ENCODE measurements around the gene GPHN.
"Not testable (repeated sequence)": the region's sequence is repeated elsewhere in the genome, so short reads cannot be mapped to it uniquely, and the experiment has no call there.

GPHN gene

DNA sequence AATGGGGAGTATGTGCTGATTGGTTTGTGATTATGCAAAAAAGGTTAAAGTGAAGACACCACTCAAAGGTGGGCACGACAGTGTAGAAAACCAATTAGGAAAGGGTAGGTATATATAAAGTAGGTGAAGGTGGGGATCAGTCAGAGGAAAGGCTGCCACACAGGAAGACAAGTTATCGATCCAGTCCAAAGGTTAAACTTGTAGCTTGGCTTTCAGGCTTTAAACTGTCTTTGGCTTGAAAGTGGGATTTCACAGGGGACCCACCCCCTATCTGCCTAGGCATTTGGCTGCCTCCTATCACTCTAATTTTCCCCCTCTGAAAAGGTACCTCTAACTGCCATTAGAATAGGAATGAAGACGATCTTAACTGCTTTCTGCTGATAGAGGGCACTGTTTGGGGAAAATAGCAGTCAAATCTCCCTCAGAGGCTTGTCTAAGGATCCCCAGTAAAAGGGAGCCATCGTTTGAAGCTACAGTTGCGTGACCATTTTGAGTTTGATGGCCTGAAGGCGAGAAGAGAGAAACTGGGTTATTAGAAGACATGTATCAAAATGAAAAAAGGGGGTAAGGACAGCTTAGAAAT lies 250.2 kb downstream of the GPHN start:
- no peak overlapping the region for H3K4me3 ChIP-seq (ENCODE audit: low read depth, low read length)

DNA sequence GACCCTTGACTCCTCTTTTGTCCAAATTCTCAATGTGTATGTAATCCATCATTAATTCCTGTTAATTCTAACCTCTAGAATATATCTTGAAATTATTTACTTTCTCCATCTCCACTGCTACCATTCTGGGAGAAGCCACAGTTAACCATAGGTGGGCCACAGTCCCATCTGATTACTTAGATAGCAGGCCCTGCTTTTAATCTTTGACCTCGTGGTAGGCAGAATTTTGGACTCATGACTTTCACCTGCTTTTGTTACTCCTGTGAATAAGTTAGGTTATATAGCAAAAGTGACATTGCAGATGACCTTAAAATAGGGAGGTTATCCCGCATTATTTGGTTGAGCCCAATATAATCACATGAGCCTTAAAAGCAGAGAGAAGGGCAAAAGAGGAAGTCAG lies 264.2 kb downstream of the GPHN start:
- H3K4me3 ChIP-seq (ENCODE audit: low read depth, low read length): no peak overlapping the region

DNA sequence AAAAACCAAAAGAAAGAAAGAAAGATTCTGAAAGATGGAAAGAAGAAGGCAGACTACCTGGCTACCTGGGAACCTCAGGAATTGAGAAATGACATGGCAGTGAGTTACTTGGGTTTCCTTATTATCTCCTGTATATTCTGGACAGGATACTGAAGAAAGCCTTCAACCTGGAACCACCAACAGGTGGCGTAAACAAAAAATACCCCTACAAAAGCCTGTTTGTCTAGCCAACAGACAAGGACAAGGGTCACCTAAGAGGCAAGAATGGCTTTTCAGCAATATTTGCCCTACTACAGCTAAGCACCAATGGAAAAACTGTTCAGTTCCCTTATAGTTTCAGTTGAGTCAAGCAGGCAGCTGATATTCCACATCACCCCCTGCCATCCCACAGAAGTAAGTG lies 274.9 kb downstream of the GPHN start:
- no peak overlapping the region for H3K4me3 ChIP-seq (ENCODE audit: low read depth, low read length)

DNA sequence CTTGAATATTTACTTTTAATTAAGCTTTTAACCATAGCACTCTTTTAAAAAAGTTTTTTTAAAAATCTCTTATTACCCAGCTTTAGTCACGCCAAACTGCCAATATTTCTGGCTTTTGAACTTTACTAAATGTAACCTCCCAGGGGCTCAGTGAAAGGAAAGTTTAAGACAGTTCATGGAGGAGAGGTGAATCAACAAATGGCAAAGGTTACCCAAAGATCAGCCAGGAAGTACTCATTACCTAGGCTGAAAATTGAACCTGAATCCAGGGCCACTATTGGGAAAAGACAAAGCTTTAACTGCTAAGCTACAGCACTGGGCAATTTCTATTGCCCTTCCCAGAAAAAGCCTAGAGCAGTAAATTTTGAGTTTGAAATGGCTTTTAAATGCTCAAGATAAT lies 282.2 kb downstream of the GPHN start:
- no peak overlapping the region for H3K4me3 ChIP-seq (ENCODE audit: low read depth, low read length)

DNA sequence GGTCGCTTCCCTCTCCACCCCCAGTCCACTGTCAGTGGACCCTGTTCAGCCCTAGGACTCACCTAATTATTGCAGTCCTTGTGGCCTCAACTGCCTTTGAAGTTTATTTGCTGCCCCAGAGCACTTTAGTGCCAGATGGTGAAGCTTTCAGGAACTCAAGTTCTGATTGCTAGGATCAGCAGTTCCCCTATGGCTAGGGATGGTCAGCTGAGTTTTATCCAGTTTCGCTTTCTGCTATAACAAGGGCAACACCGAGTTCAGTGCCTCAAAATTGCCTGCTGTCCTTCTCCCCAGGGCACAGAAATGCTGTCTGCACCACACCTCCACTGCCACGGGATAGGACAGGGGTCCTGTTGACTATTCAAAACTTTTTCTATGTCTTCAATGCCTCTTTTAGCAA lies 295.0 kb downstream of the GPHN start:
- no peak overlapping the region for H3K4me3 ChIP-seq (ENCODE audit: low read depth, low read length)

DNA sequence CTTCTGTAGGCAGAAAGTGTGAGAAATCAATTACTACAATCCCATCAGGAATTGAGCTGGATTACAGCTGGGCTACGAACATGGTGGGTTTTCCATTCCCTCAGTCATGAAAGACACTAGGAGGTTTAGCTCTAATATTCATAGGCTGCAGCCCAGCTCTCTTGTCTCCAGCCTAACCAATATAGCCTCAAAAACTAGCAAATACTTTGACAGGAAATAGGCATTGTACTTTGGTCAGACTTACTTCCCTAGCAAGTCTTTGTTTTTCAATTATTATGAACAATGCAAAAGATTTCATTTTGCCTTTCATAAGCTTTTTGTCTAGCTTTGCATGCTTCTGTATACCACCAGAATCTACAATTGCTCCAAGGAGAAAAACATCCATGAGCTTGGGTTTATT lies 296.2 kb downstream of the GPHN start:
- no peak overlapping the region for H3K4me3 ChIP-seq (ENCODE audit: low read depth, low read length)

DNA sequence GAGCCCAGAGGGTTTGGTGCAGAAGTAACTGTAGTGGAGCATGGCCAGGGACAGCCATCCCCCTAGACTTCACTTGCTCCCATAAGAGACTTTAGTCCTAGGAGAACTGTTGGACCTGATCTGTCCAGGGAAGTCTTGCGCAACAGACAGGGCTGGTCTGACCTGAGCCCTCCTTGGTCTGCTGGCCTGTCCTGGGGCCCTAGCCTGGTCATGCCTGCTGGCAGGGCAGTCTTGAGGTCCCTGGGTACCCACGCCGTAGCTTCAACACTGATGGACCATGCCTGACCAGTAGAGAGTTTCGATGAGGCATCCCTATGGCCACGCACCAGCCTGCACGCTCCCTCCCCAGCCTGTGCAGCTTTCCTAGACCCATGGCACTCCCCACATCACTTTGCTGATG lies 305.7 kb downstream of the GPHN start:
- H3K4me3 ChIP-seq (ENCODE audit: low read depth, low read length): no peak overlapping the region

DNA sequence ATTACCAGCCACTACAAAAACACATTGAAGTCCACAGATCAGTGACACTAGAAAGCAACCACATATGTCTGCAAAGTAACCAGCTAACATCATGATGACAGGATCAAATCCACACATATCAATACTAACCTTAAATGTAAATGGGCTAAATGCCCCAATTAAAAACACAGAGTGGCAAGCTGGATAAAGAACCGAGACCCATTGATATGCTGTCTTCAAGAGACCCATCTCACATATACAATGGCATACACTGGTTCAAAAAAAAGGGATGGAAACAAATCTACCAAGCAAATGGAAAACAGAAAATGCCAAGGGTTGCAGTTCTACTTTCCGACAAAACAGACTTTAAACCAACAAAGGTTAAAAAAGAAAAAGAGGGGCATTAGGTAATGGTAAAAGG lies 307.7 kb downstream of the GPHN start:
- no peak overlapping the region for H3K4me3 ChIP-seq (ENCODE audit: low read depth, low read length)

DNA sequence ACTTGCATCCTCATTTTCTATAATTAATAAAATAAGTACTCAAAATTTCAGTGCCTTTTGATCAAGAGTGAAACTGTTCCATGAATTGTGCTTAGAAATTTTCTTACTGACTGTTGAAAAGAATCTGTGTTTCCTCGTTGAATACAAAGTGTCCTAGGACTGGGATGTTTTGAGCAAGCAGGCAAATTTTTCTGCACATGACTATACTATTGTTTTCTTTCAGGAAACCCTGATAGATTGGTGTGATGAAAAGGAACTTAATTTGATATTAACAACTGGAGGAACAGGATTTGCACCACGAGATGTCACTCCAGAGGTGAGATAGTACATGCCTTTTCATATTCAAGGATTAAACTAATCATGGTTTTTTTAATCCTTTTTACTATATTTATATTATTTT lies 316.3 kb downstream of the GPHN start:
- H3K4me3 ChIP-seq (ENCODE audit: low read depth, low read length): no peak overlapping the region

DNA sequence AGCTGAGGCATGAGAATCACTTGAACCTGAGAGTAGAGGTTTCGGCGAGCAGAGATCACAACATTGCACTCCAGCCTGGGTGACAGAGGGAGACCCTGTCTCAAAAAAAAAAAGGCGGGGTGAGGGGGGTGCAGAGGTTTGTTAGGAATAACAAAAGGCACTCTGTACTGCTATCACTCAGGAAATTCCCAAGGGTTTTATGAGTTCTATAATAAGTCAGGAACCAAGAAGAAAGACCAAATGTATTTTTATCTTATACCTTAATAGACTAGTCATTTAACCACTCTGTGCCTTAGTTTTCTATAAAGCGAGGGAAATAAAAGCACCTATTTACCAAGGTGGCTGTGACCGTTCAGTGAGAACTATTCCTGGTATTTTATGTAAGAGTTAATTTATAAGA lies 319.2 kb downstream of the GPHN start:
- H3K4me3 ChIP-seq (ENCODE audit: low read depth, low read length): no peak overlapping the region

DNA sequence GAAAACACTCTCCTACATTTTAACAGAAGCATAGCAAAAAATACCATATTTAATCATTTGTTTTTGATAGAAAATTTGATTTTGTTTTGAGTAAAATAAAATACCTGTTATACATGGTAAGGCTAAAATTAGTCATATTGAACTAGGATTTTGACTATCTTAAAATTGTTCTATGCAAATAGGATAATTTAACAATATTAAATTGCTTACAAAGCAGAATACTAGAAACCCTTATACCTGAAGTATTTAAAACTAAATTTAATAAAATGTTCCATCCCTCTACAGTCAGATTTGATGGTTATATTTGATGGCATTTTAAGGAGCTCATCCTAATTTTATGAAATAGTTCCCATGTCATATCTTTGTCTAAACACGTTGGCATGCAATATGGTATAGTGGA lies 323.2 kb downstream of the GPHN start:
- H3K4me3 ChIP-seq (ENCODE audit: low read depth, low read length): no peak overlapping the region

DNA sequence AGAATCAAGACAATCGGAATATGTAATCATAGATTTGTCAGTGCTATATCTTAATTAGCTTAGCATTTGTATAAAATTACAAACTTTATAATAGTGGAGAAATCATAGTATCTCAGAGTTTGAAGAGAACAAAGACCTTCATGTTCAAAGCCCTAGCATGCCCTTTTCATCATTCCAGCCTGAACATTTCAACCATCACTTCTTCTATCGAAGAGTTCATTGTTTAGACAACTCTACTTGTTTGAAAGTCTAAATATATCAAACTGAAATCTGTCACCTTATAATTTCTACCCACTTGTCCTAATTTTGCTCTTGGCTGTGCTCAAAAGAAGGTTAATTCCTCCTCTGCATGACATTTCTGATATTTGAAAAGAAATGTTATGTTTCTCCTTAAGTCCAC lies 325.9 kb downstream of the GPHN start:
- no peak overlapping the region for H3K4me3 ChIP-seq (ENCODE audit: low read depth, low read length)

DNA sequence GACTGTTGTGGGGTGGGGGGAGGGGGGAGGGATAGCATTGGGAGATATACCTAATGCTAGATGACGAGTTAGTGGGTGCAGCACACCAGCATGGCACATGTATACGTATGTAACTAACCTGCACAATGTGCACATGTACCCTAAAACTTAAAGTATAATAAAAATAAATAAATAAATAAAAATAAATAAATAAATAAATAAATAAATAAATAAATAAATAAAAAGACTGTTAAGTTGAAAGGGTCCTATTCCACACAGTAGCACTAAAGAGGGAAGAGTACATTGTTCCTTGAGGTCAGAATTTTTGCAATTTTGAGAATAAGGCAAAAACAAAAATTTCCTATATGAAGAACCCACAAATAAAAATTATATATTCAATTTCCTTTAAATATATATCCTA lies 329.5 kb downstream of the GPHN start:
- not testable (repeated sequence) for H3K4me3 ChIP-seq (ENCODE audit: low read depth, low read length)

DNA sequence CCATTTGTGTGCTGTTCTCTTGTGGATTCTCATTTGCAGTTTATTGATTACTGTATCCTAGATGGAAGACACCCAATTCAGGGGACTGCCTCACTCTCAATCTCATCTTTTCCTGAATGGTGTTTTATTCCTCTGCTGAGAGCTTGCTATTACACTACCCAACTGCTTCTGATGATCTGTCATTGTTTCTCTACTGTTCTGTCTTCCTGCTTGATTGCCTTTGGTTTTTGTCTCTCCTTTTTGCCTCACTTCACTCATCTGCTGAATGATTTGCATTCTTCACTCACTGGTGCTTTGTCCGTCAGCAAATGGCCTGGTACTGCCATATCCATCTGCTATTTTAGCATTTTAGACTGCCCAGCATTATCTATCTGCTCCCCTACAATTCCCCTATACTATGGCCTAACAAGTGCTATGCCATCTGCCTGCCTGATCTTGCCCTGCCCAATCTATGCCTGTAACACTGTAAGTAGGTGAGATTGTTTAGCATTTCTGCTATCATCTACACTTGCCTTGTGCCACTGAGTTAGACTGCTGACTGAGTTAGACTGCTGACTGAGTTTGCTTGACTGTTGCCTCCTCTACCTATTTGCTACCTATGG lies 335.1 kb downstream of the GPHN start:
- no peak overlapping the region for H3K4me3 ChIP-seq (ENCODE audit: low read depth, low read length)

DNA sequence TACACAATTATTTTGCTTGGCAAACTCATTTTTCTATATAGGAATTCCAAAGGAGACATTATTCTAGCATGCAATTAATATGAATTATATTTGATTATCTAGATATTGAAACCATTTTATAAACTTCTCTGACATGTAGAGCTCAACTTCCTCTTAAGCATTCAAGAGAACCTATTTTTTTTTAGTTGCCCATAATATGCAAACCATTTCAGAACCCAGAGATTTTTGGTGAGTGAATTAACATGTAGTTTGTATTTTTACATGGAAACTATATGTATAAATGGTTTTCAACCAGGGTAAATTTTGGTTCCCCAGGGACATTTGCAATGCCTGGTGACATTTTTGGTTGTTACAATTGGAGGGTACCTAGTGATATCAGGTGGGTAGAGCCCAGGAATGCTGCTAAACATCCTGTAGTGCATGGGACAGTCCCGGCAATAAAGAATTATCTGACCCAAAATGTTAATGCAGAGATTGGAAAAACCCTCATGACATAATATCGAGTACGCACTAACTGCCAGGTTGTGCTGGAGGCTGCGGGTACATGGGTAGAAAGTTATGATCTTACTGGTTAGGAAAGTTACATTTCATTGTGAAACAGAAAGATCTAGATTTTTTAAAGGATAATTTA lies 342.4 kb downstream of the GPHN start:
- H3K4me3 ChIP-seq (ENCODE audit: low read depth, low read length): no peak overlapping the region

DNA sequence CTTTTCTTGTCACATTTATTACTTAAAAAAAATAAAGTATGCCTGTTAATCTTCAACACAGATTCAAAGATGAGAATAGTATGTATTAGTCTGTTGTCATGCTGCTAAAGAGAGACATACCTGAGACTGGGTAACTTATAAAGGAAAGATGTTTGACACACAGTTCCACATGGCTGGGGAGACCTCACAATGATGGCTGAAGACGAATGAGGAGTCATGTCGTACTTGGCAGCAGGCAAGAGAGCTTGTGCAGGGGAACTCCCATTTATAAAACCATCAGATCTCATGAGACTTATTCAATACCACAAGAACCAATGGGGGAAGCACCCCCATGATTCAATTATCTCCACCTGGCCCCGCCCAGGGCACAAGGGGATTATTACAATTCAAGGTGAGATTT lies 345.4 kb downstream of the GPHN start:
- H3K4me3 ChIP-seq (ENCODE audit: low read depth, low read length): no peak overlapping the region

DNA sequence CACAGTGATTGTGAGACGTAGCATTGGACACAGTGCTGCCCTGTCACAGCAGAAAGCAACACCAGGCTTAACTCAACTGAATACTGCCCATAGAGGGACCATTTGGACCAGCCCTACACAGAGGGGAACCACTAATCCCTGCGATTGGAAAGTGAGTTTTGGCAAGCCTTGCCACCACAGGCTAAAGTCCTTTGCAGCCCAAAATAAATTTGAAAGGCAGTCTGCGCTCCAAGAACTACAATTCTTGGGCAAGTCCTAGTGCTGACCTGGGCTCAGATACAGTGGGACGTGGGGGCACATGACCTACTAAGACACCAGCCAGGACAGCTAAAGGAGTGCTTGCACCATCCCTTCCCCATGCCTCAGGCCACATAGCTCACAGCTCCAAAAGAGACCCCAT lies 349.9 kb downstream of the GPHN start:
- H3K4me3 ChIP-seq (ENCODE audit: low read depth, low read length): no peak overlapping the region

DNA sequence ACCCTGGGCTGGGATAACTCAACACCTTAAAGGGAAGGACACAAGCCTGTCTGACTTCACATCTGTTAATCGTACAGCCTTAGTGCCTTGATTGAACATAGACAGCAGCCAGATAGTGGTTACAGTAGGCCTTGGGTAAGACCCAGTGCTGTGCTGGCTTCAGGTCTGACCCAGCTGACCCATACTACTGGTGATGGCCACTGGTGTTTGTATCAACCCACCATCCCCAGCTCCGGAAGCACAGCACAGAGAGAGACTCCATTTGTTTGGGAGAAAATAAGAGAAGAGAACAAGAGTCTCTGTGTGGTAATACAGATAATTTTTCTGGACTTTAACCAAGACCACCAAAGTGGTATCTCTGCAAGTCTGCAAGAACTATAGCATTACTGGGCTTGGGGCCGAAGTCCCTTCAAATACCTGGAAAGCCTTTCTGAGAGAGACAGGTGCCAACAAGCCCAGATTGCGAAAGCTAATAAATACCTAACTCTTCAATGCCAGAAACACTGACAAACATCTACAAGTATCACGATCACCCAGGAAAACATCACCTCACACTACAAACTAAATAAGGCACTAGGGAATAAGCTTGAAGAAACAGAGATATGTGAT lies 351.2 kb downstream of the GPHN start:
- no peak overlapping the region for H3K4me3 ChIP-seq (ENCODE audit: low read depth, low read length)

DNA sequence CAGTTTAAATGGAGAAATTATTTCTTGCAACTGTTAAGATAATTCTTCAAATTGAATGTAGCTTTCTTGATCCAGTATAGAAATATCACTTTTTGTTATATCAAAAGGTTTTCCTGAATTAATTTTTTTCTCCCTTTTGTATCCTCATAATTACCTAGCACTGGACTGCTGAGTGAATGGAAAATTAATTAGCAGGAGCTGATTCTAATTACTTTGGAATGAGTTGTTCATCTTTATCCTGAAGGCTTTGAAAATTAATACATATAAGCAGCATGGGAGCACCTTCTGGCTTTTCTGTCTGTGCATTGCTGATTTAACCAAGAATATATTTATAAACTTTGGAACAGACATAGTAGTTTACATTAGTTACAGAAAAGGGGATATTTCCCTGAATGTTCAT lies 373.6 kb downstream of the GPHN start:
- H3K4me3 ChIP-seq (ENCODE audit: low read depth, low read length): no peak overlapping the region

DNA sequence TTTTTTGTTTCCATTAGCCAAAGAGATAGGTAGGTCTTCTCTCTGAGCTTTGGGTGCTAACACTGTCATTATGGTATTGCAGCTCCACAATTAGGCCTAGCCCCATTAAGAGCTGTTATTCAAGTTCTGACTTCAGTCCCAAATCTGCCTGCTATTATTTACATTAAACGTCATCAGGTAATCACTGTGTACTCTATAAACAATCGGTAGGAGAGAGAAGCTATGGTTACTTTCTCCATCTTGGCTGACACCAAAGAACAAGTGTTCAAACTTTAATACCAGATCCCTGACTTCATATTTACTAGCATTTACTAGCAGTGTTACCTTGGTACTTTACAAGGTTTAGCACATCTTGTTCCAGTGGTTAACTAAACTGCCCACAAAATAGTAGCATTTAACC lies 376.2 kb downstream of the GPHN start:
- no peak overlapping the region for H3K4me3 ChIP-seq (ENCODE audit: low read depth, low read length)

DNA sequence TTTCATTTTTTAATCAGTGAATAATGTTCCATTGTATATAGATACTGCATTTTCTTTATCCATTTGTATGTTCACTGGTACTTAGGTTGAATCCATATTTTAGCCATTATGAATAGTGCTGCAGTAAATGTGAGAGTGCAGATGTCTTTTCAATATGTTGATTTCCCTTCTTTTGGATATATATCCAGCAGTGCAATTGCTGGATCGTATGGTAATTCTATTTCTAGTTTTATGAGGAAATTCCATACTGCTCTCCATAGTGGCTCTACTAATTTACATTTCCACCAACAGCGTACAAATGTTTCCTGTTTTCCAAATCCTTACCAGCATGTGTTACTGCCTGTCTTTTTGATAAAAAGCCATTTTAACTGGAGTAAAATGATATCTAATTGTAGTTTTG lies 392.8 kb downstream of the GPHN start:
- no peak overlapping the region for H3K4me3 ChIP-seq (ENCODE audit: low read depth, low read length)

DNA sequence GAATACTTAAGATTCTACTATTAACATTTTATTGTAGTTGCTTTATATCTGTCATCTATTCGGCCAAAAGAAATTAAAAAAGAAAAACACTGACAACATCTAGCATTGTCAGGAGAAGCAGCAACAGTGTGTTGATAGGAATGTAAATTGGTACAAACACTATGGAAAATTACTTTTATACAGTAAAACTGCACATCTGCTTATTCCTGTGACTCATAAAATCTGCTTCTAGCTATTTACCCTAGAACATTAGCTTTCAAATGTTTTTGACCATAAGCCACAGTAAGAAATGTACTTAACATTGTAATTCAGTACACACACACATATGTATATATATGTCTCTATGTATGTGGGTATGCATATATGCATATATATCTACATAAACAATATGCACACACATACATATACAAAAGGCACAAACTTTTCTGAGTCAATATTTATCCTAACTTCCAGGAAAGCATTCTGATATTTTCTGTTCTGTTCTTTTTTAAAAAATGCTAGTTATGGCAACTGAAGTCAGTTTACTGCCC lies 402.4 kb downstream of the GPHN start:
- no peak overlapping the region for H3K4me3 ChIP-seq (ENCODE audit: low read depth, low read length)

Data from iPS-11a (cell line).